IgD-negative memory B cell (primary cell): Measurements from ENCODE around the gene URB1. TPM values are rescaled to one million over a fixed set of nuclear protein-coding genes. Genes with fewer than 3 reads are reported as not detected.
A peak's percentile ranks its signal among the peaks of the same experiment; 100 is the strongest.
"Not testable (repeated sequence)": the region's sequence is repeated elsewhere in the genome, so short reads cannot be mapped to it uniquely, and the experiment has no call there.

Source experiments
- H3K27ac Mint-ChIP-seq, 3 donors: one replicate each; pipeline ENCODE4 v1.8.0; 2020 to 2022; ENCODE audit warnings: mild to moderate bottlenecking in 3 of 3, mixed read lengths in 3 of 3, moderate library complexity in 1 of 3
- H3K27me3 Mint-ChIP-seq: one replicate; pipeline ENCODE4 v1.8.0; 2021; ENCODE audit warnings: mixed read lengths
- H3K36me3 Mint-ChIP-seq: one replicate; pipeline ENCODE4 v1.8.0; 2020; ENCODE audit warnings: mild to moderate bottlenecking, mixed read lengths
- H3K4me1 Mint-ChIP-seq, 3 donors: one replicate each; pipeline ENCODE4 v1.8.0; 2020 to 2022; ENCODE audit warnings: mixed read lengths in 3 of 3, mild to moderate bottlenecking in 1 of 3
- H3K4me3 Mint-ChIP-seq, 4 donors: one replicate each; pipeline ENCODE4 v1.8.0; 2020 to 2022; ENCODE audit warnings: mild to moderate bottlenecking in 4 of 4, mixed read lengths in 4 of 4, moderate library complexity in 3 of 4
- H3K9me3 Mint-ChIP-seq, 3 donors: one replicate each; pipeline ENCODE4 v1.8.0; 2020 to 2021; ENCODE audit warnings: mixed read lengths in 3 of 3, mild to moderate bottlenecking in 1 of 3
- polyA plus RNA-seq: library from polyadenylated mRNA; unstranded; fragments of 300-500 nt; fragmentation: Illumina TruSeq; gene quantifications from one replicate; pipeline ENCODE4 v1.2.3, GENCODE V29; 2021

The URB1 gene
- polyA plus RNA-seq, 1 donor from 2014 or later: 1.8 TPM

GRCh38 chr21:32316361-32317215 is 76.2 kb downstream of the URB1 start:
- no peak overlapping the region for H3K4me3 Mint-ChIP-seq
- H3K36me3 Mint-ChIP-seq: peaks cover 5% of the 10 kb centered on the region
- no peaks in the 10 kb centered on the region for H3K4me1 Mint-ChIP-seq
- H3K27ac Mint-ChIP-seq: no peak overlapping the region
- no peaks in the 10 kb centered on the region for H3K9me3 Mint-ChIP-seq
- H3K27me3 Mint-ChIP-seq: no peaks in the 10 kb centered on the region

GRCh38 chr21:32315511-32316281 is 77.1 kb downstream of the URB1 start:
- Mint-ChIP-seq H3K27me3 (no peaks in the 10 kb centered on the region), H3K36me3 (peaks cover 5% of the 10 kb centered on the region), H3K4me1 (no peaks in the 10 kb centered on the region), H3K4me3 (no peak overlapping the region), H3K27ac (peak overlapping the region in 1 of 3 donors; percentile 46), H3K9me3 (no peaks in the 10 kb centered on the region)

- H3K27ac Mint-ChIP-seq: no peak overlapping the region
- no peaks in the 10 kb centered on the region for H3K4me1 Mint-ChIP-seq
- H3K4me3 Mint-ChIP-seq: no peak overlapping the region
These were observed 78.0 kb downstream of the URB1 start for GRCh38 chr21:32314806-32315205.

GRCh38 chr21:32312976-32313375 is 79.8 kb downstream of the URB1 start:
- Mint-ChIP-seq H3K36me3 (peaks cover 3% of the 10 kb centered on the region), H3K4me3 (no peak overlapping the region), H3K4me1 (no peaks in the 10 kb centered on the region), H3K27ac (no peak overlapping the region), H3K9me3 (no peaks in the 10 kb centered on the region), H3K27me3 (no peaks in the 10 kb centered on the region)

More at GRCh38 chr21:32314806-32315205, 78.0 kb downstream of the URB1 start:
- H3K9me3 Mint-ChIP-seq: no peaks in the 10 kb centered on the region
- no peaks in the 10 kb centered on the region for H3K27me3 Mint-ChIP-seq
- peaks cover 3% of the 10 kb centered on the region for H3K36me3 Mint-ChIP-seq

- H3K36me3 Mint-ChIP-seq: peaks cover 3% of the 10 kb centered on the region
These were observed 80.5 kb downstream of the URB1 start for GRCh38 chr21:32312326-32312725.

GRCh38 chr21:32311621-32312020 is 81.2 kb downstream of the URB1 start:
- Mint-ChIP-seq H3K9me3 (no peaks in the 10 kb centered on the region), H3K4me1 (no peaks in the 10 kb centered on the region), H3K27me3 (no peaks in the 10 kb centered on the region), H3K4me3 (no peak overlapping the region), H3K27ac (no peak overlapping the region), H3K36me3 (peaks cover 3% of the 10 kb centered on the region)

More at GRCh38 chr21:32312326-32312725, 80.5 kb downstream of the URB1 start:
- no peaks in the 10 kb centered on the region for H3K27me3 Mint-ChIP-seq
- H3K27ac Mint-ChIP-seq: no peak overlapping the region
- no peaks in the 10 kb centered on the region for H3K4me1 Mint-ChIP-seq
- H3K4me3 Mint-ChIP-seq: no peak overlapping the region
- H3K9me3 Mint-ChIP-seq: no peaks in the 10 kb centered on the region

- H3K4me1 Mint-ChIP-seq, H3K36me3 Mint-ChIP-seq, H3K9me3 Mint-ChIP-seq, H3K27me3 Mint-ChIP-seq, H3K4me3 Mint-ChIP-seq, H3K27ac Mint-ChIP-seq: not testable (repeated sequence)
These were observed 81.8 kb downstream of the URB1 start for GRCh38 chr21:32310976-32311375.

GRCh38 chr21:32309906-32310460 is 82.8 kb downstream of the URB1 start:
- Mint-ChIP-seq H3K9me3 (no peaks in the 10 kb centered on the region), H3K27me3 (no peaks in the 10 kb centered on the region), H3K4me1 (no peaks in the 10 kb centered on the region), H3K27ac (no peak overlapping the region), H3K4me3 (no peak overlapping the region), H3K36me3 (peaks cover 5% of the 10 kb centered on the region)

- H3K36me3 Mint-ChIP-seq: peaks cover 5% of the 10 kb centered on the region
- no peaks in the 10 kb centered on the region for H3K4me1 Mint-ChIP-seq
- H3K27ac Mint-ChIP-seq: no peak overlapping the region
- H3K4me3 Mint-ChIP-seq: no peak overlapping the region
- H3K9me3 Mint-ChIP-seq: no peaks in the 10 kb centered on the region
- no peaks in the 10 kb centered on the region for H3K27me3 Mint-ChIP-seq
These were observed 84.1 kb downstream of the URB1 start for GRCh38 chr21:32308696-32309095.

- Mint-ChIP-seq H3K4me3 (no peak overlapping the region), H3K36me3 (peaks cover 5% of the 10 kb centered on the region), H3K27ac (no peak overlapping the region), H3K4me1 (no peaks in the 10 kb centered on the region), H3K27me3 (no peaks in the 10 kb centered on the region), H3K9me3 (no peaks in the 10 kb centered on the region)
These were observed 85.1 kb downstream of the URB1 start for GRCh38 chr21:32307706-32308105.

- Mint-ChIP-seq H3K4me3 (no peak overlapping the region), H3K27me3 (no peaks in the 10 kb centered on the region), H3K36me3 (peaks cover 4% of the 10 kb centered on the region), H3K4me1 (no peaks in the 10 kb centered on the region), H3K9me3 (no peaks in the 10 kb centered on the region), H3K27ac (peak overlapping the region in 1 of 3 donors; percentile 50)
These were observed 86.6 kb downstream of the URB1 start for GRCh38 chr21:32306021-32306780.

GRCh38 chr21:32304998-32305397 is 87.8 kb downstream of the URB1 start:
- no peaks in the 10 kb centered on the region for H3K9me3 Mint-ChIP-seq
- peak overlapping the region in 1 of 3 donors; percentile 39 for H3K27ac Mint-ChIP-seq
- no peaks in the 10 kb centered on the region for H3K27me3 Mint-ChIP-seq
- H3K4me3 Mint-ChIP-seq: no peak overlapping the region
- peaks cover 10% of the 10 kb centered on the region for H3K36me3 Mint-ChIP-seq
- H3K4me1 Mint-ChIP-seq: no peaks in the 10 kb centered on the region

- Mint-ChIP-seq H3K9me3 (no peaks in the 10 kb centered on the region), H3K4me3 (no peak overlapping the region), H3K27ac (no peak overlapping the region), H3K36me3 (peaks cover 10% of the 10 kb centered on the region), H3K27me3 (no peaks in the 10 kb centered on the region), H3K4me1 (no peaks in the 10 kb centered on the region)
These were observed 89.4 kb downstream of the URB1 start for GRCh38 chr21:32303385-32303784.

GRCh38 chr21:32302560-32302959 is 90.3 kb downstream of the URB1 start:
- Mint-ChIP-seq H3K27ac (no peak overlapping the region), H3K4me3 (no peak overlapping the region), H3K4me1 (no peaks in the 10 kb centered on the region), H3K9me3 (no peaks in the 10 kb centered on the region), H3K27me3 (no peaks in the 10 kb centered on the region), H3K36me3 (peaks cover 10% of the 10 kb centered on the region)

- Mint-ChIP-seq H3K27me3 (no peaks in the 10 kb centered on the region), H3K4me1 (no peaks in the 10 kb centered on the region), H3K9me3 (no peaks in the 10 kb centered on the region), H3K27ac (no peak overlapping the region), H3K36me3 (peaks cover 10% of the 10 kb centered on the region), H3K4me3 (no peak overlapping the region)
These were observed 91.2 kb downstream of the URB1 start for GRCh38 chr21:32301596-32301995.
